SK-N-SH treated with all-trans-retinoic acid at 6 μM for 48 hours (cell line): ENCODE data around the gene CRLF3.

Experiments
- ATAC-seq: fragments of 200-7000 bp; cut with Tn5 transposase; 3 replicates; pipeline ENCODE4 v1.9.1; 2020; ENCODE audit warnings: mild to moderate bottlenecking, moderate library complexity
- ARNTL ChIP-seq: fragments of 450-650 bp; formaldehyde crosslinking; IDR thresholded peaks from 2 replicates; pipeline ENCODE4 v1.5.0; 2020; ENCODE audit warnings: low read depth, mild to moderate bottlenecking, moderate library complexity, borderline replicate concordance
- BACH2 ChIP-seq: fragments of 250-450 bp; sonication (Bioruptor Pico); IDR thresholded peaks from 2 replicates; pipeline ENCODE4 v1.9.0; 2021; ENCODE audit warnings: mild to moderate bottlenecking, borderline replicate concordance
- CSDC2 ChIP-seq: fragments of 250-450 bp; sonication (Bioruptor Pico); IDR thresholded peaks from 2 replicates; pipeline ENCODE4 v1.5.0; 2020; ENCODE audit warnings: mild to moderate bottlenecking, moderate library complexity
- GLIS3 ChIP-seq: fragments of 250-450 bp; sonication (Bioruptor Pico); IDR thresholded peaks from 2 replicates; pipeline ENCODE4 v1.5.0; 2020; ENCODE audit warnings: mild to moderate bottlenecking, moderate library complexity
- ISL1 ChIP-seq: fragments of 250-450 bp; sonication (Bioruptor Pico); IDR thresholded peaks from 2 replicates; pipeline ENCODE4 v2.1.2; 2022; ENCODE audit warnings: mild to moderate bottlenecking, moderate library complexity
- OSR1 ChIP-seq: fragments of 250-450 bp; sonication (Bioruptor Pico); IDR thresholded peaks from 2 replicates; pipeline ENCODE4 v1.8.0; 2022; ENCODE audit warnings: moderate library complexity, mild to moderate bottlenecking, inconsistent platforms
- PPARA ChIP-seq: fragments of 250-450 bp; sonication (Bioruptor Pico); IDR thresholded peaks from 2 replicates; pipeline ENCODE4 v1.5.0; 2020; ENCODE audit warnings: mild to moderate bottlenecking, borderline replicate concordance
- SNAI2 ChIP-seq: fragments of 250-450 bp; sonication (Bioruptor Pico); IDR thresholded peaks from 2 replicates; pipeline ENCODE4 v1.5.0; 2020; ENCODE audit warnings: mild to moderate bottlenecking, moderate library complexity
- TCF4 ChIP-seq: fragments of 250-450 bp; sonication (Bioruptor Pico); IDR thresholded peaks from 2 replicates; pipeline ENCODE4 v1.8.0; 2021; ENCODE audit warnings: mild to moderate bottlenecking, moderate library complexity, borderline replicate concordance
- TOX ChIP-seq: fragments of 250-450 bp; sonication (Bioruptor Pico); IDR thresholded peaks from 2 replicates; pipeline ENCODE4 v1.8.0; 2021; ENCODE audit warnings: mild to moderate bottlenecking, moderate library complexity, borderline replicate concordance
- ZFP3 ChIP-seq: fragments of 250-450 bp; sonication (Bioruptor Pico); IDR thresholded peaks from 2 replicates; pipeline ENCODE4 v1.5.0; 2020; ENCODE audit warnings: mild to moderate bottlenecking, moderate library complexity
- ZFP30 ChIP-seq: fragments of 450-650 bp; formaldehyde crosslinking; IDR thresholded peaks from 2 replicates; pipeline ENCODE4 v1.5.0; 2022; ENCODE audit warnings: mild to moderate bottlenecking, moderate library complexity
- ZNF565 ChIP-seq: fragments of 450-650 bp; formaldehyde crosslinking; conservative IDR thresholded peaks from 2 replicates; pipeline ENCODE4 v1.5.0; 2020; ENCODE audit warnings: low read depth, mild to moderate bottlenecking, moderate library complexity
- ZNF70 ChIP-seq: fragments of 450-650 bp; formaldehyde crosslinking; IDR thresholded peaks from 2 replicates; pipeline ENCODE4 v1.5.0; 2020; ENCODE audit warnings: mild to moderate bottlenecking, moderate library complexity
- ZNF8 ChIP-seq: fragments of 450-650 bp; formaldehyde crosslinking; IDR thresholded peaks from 2 replicates; pipeline ENCODE4 v1.5.0; 2020; ENCODE audit warnings: mild to moderate bottlenecking, moderate library complexity
- TF ChIP-seq, protein P1 (sequence below): fragments of 250-450 bp; sonication (Bioruptor Pico); IDR thresholded peaks from 2 replicates; pipeline ENCODE4 v1.5.1; 2020; ENCODE audit warnings: low read depth, mild to moderate bottlenecking, moderate library complexity
- TF ChIP-seq, protein P2 (sequence below): fragments of 250-450 bp; sonication (Bioruptor Pico); IDR thresholded peaks from 2 replicates; pipeline ENCODE4 v1.8.0; 2021; ENCODE audit warnings: low read depth, mild to moderate bottlenecking, moderate library complexity, borderline replicate concordance
- TF ChIP-seq, protein P3 (sequence below): fragments of 250-450 bp; sonication (Bioruptor Pico); IDR thresholded peaks from 2 replicates; pipeline ENCODE4 v1.8.0; 2020; ENCODE audit warnings: mild to moderate bottlenecking, moderate library complexity, borderline replicate concordance

CRLF3 gene

DNA sequence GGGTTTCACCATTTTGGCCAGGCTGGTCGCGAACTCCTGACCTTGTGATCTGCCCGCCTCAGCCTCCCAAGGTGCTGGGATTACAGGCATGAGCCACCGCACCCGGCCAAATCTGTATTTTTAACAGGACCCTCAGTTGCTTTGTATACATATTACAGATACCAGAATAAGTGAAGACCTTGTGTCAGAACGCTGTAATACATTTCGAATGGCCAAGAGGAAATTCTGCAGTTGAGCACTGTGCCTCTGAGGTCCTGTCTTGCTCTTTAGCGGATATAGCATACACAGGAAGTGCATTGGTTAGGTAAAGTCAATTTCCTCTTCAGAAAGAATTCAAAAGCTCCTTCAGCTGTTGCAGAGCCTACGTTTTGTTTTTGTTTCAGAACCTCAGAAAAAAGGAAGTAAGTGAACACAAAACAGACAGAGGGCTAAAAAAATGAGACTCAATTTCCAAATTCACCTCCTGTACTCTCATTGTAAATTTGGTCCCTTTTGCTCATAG, 15.7 kb downstream of the CRLF3 start:
- no peak for ATAC-seq

DNA sequence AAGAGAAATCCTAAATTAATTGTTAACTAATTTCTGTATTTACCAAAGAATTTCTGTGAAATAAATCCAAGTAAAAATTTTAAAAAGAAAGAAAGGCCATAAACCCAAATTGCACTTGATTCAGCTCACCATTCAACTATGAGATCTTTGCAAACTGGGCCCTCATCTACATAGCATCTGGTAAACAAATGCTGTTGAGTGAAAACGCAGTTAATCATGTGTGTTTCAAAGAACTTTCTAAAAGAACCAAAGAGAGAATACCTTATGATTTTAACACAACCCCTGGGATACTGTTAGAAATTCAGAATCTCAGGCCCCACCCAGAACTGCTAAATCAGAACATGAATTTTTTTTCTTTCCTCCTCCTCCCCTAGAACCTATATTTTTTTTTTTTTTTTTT, 16.6 kb downstream of the CRLF3 start:
- TF ChIP-seq, protein P1, sequence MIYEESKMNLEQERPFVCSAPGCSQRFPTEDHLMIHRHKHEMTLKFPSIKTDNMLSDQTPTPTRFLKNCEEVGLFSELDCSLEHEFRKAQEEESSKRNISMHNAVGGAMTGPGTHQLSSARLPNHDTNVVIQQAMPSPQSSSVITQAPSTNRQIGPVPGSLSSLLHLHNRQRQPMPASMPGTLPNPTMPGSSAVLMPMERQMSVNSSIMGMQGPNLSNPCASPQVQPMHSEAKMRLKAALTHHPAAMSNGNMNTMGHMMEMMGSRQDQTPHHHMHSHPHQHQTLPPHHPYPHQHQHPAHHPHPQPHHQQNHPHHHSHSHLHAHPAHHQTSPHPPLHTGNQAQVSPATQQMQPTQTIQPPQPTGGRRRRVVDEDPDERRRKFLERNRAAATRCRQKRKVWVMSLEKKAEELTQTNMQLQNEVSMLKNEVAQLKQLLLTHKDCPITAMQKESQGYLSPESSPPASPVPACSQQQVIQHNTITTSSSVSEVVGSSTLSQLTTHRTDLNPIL (CRISPR knock-in tag), result no peak
- TF ChIP-seq ZNF565 (no peak), ZNF70 (CRISPR knock-in tag) (no peak), CSDC2 (no peak), PPARA (CRISPR knock-in tag) (no peak), ZNF8 (CRISPR knock-in tag) (no peak), ZFP3 (no peak)
- no peak for ATAC-seq

More for the DNA sequence above, 15.7 kb downstream of the CRLF3 start:
- TF ChIP-seq BACH2 (CRISPR knock-in tag) (no peak), ZFP30 (CRISPR knock-in tag) (no peak), ZNF70 (CRISPR knock-in tag) (no peak)
- TF ChIP-seq, protein P2, sequence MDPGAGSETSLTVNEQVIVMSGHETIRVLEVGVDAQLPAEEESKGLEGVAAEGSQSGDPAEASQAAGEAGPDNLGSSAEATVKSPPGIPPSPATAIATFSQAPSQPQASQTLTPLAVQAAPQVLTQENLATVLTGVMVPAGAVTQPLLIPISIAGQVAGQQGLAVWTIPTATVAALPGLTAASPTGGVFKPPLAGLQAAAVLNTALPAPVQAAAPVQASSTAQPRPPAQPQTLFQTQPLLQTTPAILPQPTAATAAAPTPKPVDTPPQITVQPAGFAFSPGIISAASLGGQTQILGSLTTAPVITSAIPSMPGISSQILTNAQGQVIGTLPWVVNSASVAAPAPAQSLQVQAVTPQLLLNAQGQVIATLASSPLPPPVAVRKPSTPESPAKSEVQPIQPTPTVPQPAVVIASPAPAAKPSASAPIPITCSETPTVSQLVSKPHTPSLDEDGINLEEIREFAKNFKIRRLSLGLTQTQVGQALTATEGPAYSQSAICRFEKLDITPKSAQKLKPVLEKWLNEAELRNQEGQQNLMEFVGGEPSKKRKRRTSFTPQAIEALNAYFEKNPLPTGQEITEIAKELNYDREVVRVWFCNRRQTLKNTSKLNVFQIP (CRISPR knock-in tag), result no peak
- TF ChIP-seq, protein P1 (CRISPR knock-in tag), result no peak
- TF ChIP-seq, protein P3, sequence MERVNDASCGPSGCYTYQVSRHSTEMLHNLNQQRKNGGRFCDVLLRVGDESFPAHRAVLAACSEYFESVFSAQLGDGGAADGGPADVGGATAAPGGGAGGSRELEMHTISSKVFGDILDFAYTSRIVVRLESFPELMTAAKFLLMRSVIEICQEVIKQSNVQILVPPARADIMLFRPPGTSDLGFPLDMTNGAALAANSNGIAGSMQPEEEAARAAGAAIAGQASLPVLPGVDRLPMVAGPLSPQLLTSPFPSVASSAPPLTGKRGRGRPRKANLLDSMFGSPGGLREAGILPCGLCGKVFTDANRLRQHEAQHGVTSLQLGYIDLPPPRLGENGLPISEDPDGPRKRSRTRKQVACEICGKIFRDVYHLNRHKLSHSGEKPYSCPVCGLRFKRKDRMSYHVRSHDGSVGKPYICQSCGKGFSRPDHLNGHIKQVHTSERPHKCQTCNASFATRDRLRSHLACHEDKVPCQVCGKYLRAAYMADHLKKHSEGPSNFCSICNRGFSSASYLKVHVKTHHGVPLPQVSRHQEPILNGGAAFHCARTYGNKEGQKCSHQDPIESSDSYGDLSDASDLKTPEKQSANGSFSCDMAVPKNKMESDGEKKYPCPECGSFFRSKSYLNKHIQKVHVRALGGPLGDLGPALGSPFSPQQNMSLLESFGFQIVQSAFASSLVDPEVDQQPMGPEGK (CRISPR knock-in tag), result no peak

DNA sequence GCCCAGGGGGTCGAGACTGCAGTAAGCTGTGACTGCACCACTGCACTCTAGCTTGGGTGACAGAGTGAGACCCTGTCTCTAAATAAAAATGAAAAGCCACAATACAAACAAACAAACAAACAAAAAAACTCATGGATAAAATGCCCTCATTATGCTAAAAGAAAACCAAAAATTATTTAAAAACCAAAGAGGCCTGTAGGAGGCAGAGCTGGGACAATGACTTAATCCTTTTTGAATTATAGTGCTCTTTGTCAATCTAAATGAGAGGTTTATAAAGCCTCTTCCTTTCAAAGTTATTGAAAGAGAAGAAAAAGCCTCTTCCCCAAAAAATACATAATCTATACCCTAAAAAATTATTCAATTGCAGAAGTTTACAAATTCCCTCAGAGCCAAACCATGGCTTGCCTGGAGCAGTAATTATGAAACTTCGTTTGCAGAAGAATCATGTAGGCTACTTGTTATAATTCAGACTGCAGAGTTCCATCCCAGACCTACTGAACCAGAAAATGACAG, 18.5 kb downstream of the CRLF3 start:
- no peak; the same call in 2 of the 3 replicates for ATAC-seq
- TF ChIP-seq OSR1 (CRISPR knock-in tag) (no peak), TOX (CRISPR knock-in tag) (no peak), ARNTL (CRISPR knock-in tag) (no peak), TCF4 (CRISPR knock-in tag) (no peak), GLIS3 (no peak), ZNF565 (no peak), CSDC2 (no peak), SNAI2 (CRISPR knock-in tag) (no peak), ZNF70 (CRISPR knock-in tag) (no peak), ZNF8 (CRISPR knock-in tag) (no peak), ISL1 (CRISPR knock-in tag) (no peak), ZFP30 (CRISPR knock-in tag) (no peak)
- TF ChIP-seq, protein P3 (CRISPR knock-in tag), result no peak
- TF ChIP-seq, protein P1 (CRISPR knock-in tag), result no peak
- TF ChIP-seq, protein P2 (CRISPR knock-in tag), result no peak
- TF ChIP-seq, all 23 proteins: peak for 0
